Measurements from ENCODE around the gene ARHGAP26. TPM values are rescaled to one million over a fixed set of nuclear protein-coding genes. Genes with fewer than 3 reads are reported as not detected.

The ARHGAP26 gene
- total and polyA plus RNA-seq, 2 experiments from 2014 or later, result 9.5 to 16.8 TPM

- Histone ChIP-seq H3K4me2 (no peak overlapping the region), H2AFZ (no peak overlapping the region), H3K27ac (ENCODE audit: low read depth) (no peak overlapping the region), H3K27me3 (ENCODE audit: insufficient read depth) (no peaks in the 10 kb centered on the region), H3K79me2 (replicated peaks; ENCODE audit: insufficient read depth) (no peaks in the 10 kb centered on the region), H3K36me3 (ENCODE audit: insufficient read depth) (no peaks in the 10 kb centered on the region), H4K20me1 (replicated peaks; ENCODE audit: insufficient read depth) (no peaks in the 10 kb centered on the region), H3K4me1 (ENCODE audit: insufficient read depth) (peaks cover 7% of the 10 kb centered on the region; the same call in 1 of the 2 replicates), H3K9me2 (ENCODE audit: insufficient read depth) (no peaks in the 10 kb centered on the region), H3F3A (replicated peaks; ENCODE audit: low read depth) (no peaks in the 10 kb centered on the region), H3K4me3 (no peak overlapping the region)
- peaks cover 37% of the 10 kb centered on the region for H3K4me1 Mint-ChIP-seq
- peaks cover 15% of the 10 kb centered on the region for H3K27me3 Mint-ChIP-seq (ENCODE audit: insufficient read depth, low read depth, poor library complexity)
- peak overlapping the region; percentile 95 for H3K27ac Mint-ChIP-seq
- H3K4me3 Mint-ChIP-seq, result no peak overlapping the region
- no peak for ATAC-seq
- 0 out of 2 replicates have a peak, but pooled peaks have one; percentile 16 for TF ChIP-seq ZNF462 (CRISPR knock-in tag; IDR thresholded peaks at IDR 0.05)
- TF ChIP-seq ZNF114 (CRISPR knock-in tag; IDR thresholded peaks at IDR 0.05), result no peak
- no peaks in the 10 kb centered on the region for H3K9me3 Mint-ChIP-seq
- no peak for DNase-seq (ENCODE audit: low spot score)
- peaks cover 4% of the 10 kb centered on the region; the same call in 2 of the 3 replicates for H3K36me3 Mint-ChIP-seq (ENCODE audit: low read depth)
Observed at GRCh38 chr5:143037708-143038107, 267.5 kb downstream of the ARHGAP26 start.

- Histone ChIP-seq H3K4me1 (ENCODE audit: insufficient read depth) (peaks cover 7% of the 10 kb centered on the region; the same call in 1 of the 2 replicates), H3K36me3 (ENCODE audit: insufficient read depth) (no peaks in the 10 kb centered on the region), H3K9me2 (ENCODE audit: insufficient read depth) (no peaks in the 10 kb centered on the region), H3K27me3 (ENCODE audit: insufficient read depth) (no peaks in the 10 kb centered on the region), H3K27ac (ENCODE audit: low read depth) (no peak overlapping the region), H3K4me2 (no peak overlapping the region), H4K20me1 (replicated peaks; ENCODE audit: insufficient read depth) (no peaks in the 10 kb centered on the region), H3K4me3 (no peak overlapping the region), H3F3A (replicated peaks; ENCODE audit: low read depth) (no peaks in the 10 kb centered on the region), H2AFZ (no peak overlapping the region), H3K79me2 (replicated peaks; ENCODE audit: insufficient read depth) (no peaks in the 10 kb centered on the region)
- ATAC-seq, result no peak
- Mint-ChIP-seq H3K4me3 (no peak overlapping the region), H3K4me1 (peaks cover 28% of the 10 kb centered on the region), H3K27me3 (ENCODE audit: insufficient read depth, low read depth, poor library complexity) (peaks cover 11% of the 10 kb centered on the region), H3K9me3 (no peaks in the 10 kb centered on the region), H3K27ac (no peak overlapping the region), H3K36me3 (ENCODE audit: low read depth) (peaks cover 19% of the 10 kb centered on the region; the same call in 2 of the 3 replicates)
- no peak for DNase-seq (ENCODE audit: low spot score)
- no peak for TF ChIP-seq CREB1 (CRISPR knock-in tag; IDR thresholded peaks at IDR 0.05; ENCODE audit: low read depth)
- no peak for TF ChIP-seq EZH2phosphoT487 (IDR thresholded peaks at IDR 0.05; ENCODE audit: unreplicated experiment)
- TF ChIP-seq, protein P1, sequence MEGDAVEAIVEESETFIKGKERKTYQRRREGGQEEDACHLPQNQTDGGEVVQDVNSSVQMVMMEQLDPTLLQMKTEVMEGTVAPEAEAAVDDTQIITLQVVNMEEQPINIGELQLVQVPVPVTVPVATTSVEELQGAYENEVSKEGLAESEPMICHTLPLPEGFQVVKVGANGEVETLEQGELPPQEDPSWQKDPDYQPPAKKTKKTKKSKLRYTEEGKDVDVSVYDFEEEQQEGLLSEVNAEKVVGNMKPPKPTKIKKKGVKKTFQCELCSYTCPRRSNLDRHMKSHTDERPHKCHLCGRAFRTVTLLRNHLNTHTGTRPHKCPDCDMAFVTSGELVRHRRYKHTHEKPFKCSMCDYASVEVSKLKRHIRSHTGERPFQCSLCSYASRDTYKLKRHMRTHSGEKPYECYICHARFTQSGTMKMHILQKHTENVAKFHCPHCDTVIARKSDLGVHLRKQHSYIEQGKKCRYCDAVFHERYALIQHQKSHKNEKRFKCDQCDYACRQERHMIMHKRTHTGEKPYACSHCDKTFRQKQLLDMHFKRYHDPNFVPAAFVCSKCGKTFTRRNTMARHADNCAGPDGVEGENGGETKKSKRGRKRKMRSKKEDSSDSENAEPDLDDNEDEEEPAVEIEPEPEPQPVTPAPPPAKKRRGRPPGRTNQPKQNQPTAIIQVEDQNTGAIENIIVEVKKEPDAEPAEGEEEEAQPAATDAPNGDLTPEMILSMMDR (conservative IDR thresholded peaks at IDR 0.05; ENCODE audit: low read depth in 2 of 2), result no peak
- TF ChIP-seq ZNF331 (CRISPR knock-in tag; IDR thresholded peaks at IDR 0.05; ENCODE audit: low read depth), result no peak
- no peak for TF ChIP-seq STAT1 (IDR thresholded peaks at IDR 0.05; ENCODE audit: unreplicated experiment)
- TF ChIP-seq POLR2AphosphoS5 (IDR thresholded peaks at IDR 0.05; ENCODE audit: low read depth), result no peak
- TF ChIP-seq, protein P2, sequence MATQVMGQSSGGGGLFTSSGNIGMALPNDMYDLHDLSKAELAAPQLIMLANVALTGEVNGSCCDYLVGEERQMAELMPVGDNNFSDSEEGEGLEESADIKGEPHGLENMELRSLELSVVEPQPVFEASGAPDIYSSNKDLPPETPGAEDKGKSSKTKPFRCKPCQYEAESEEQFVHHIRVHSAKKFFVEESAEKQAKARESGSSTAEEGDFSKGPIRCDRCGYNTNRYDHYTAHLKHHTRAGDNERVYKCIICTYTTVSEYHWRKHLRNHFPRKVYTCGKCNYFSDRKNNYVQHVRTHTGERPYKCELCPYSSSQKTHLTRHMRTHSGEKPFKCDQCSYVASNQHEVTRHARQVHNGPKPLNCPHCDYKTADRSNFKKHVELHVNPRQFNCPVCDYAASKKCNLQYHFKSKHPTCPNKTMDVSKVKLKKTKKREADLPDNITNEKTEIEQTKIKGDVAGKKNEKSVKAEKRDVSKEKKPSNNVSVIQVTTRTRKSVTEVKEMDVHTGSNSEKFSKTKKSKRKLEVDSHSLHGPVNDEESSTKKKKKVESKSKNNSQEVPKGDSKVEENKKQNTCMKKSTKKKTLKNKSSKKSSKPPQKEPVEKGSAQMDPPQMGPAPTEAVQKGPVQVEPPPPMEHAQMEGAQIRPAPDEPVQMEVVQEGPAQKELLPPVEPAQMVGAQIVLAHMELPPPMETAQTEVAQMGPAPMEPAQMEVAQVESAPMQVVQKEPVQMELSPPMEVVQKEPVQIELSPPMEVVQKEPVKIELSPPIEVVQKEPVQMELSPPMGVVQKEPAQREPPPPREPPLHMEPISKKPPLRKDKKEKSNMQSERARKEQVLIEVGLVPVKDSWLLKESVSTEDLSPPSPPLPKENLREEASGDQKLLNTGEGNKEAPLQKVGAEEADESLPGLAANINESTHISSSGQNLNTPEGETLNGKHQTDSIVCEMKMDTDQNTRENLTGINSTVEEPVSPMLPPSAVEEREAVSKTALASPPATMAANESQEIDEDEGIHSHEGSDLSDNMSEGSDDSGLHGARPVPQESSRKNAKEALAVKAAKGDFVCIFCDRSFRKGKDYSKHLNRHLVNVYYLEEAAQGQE (IDR thresholded peaks at IDR 0.05; ENCODE audit: unreplicated experiment), result no peak
- TF ChIP-seq, protein P3, sequence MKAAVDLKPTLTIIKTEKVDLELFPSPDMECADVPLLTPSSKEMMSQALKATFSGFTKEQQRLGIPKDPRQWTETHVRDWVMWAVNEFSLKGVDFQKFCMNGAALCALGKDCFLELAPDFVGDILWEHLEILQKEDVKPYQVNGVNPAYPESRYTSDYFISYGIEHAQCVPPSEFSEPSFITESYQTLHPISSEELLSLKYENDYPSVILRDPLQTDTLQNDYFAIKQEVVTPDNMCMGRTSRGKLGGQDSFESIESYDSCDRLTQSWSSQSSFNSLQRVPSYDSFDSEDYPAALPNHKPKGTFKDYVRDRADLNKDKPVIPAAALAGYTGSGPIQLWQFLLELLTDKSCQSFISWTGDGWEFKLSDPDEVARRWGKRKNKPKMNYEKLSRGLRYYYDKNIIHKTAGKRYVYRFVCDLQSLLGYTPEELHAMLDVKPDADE (IDR thresholded peaks at IDR 0.05), result no peak
Observed at GRCh38 chr5:143040622-143041021, 270.4 kb downstream of the ARHGAP26 start.

Measured in GM23338 (cell line).